Activated CD4-positive, CD25-positive, alpha-beta regulatory T cell (primary cell): ENCODE results near the gene MEX3D.
"Not testable (repeated sequence)": the region's sequence is repeated elsewhere in the genome, so short reads cannot be mapped to it uniquely, and the experiment has no call there.

Experiments used
- DNase-seq, 4 experiments: peaks; one replicate each; lab custom pipeline; 2025; lab: John Stamatoyannopoulos, UW

The MEX3D gene

DNA sequence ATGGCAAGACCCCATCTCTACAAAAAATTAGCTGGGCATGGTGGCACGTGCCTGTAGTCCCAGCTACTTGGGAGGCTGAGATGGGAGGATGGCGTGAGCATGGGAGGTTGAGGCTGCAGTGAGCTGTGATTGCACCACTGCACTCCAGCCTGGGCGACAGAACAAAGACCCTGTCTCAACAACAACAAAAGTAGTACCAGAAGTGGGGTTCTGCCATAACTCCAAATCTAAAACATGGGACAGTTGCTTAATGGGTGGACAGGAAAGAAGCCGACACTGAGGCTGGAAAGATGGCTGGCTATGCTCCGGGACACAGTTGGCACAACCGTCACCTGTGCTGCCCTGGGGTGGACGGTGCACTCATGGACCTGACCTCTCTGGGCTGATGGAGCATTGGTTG, 32.4 kb downstream of the MEX3D start:
- DNase-seq, result not testable (repeated sequence)

DNA sequence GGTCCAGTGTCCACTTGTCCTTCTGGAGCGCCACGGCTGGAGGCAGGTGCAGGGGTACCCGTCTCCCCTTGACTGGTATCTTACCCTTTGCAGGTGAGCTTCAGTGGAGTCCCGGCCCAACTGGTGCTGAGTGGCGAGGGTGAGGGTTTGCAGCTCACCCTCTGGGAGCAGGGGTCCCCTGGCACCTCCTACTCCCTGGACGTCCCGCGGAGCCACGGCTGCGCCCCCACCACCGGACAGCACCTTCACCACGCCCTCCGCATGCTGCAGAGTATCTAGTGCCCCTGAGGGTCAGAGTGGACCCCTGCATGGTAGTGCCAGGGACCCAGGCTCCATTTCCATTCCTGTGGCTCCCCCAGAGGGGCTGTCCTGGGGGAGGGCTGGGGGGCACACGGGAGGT, 33.2 kb downstream of the MEX3D start:
- DNase-seq, result no peak

DNA sequence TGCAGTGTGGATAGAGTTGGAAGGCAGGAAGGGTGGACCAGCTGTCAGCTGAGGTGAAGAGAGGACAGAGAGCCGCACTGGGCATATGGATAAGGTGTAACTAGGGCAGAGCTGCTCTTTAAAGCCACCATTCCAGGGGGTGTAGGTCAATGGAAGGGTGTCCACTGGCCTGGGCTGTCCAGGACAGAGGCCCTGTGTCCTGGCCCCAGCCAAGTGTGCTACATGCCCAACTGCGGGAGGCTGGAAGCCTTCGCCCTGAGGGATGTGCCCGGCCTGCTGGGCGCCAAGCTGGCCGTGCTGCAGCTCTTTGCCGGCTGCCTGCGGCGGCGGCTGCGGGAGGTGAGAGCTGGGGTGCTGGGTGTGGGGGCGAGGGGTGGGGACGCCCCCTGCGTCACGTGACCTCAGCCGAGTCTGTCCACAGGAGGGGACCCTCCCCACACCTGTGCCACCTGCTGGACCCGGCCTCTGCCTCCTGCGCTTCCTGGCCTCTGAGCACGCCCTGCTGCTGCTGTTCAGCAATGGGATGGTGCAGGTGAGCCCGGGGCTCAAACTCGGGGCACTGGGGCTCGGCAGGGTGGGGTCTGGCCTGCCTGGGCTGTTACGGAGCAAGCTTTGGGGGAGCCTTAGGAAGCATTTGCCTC, 34.5 kb downstream of the MEX3D start:
- no peak for DNase-seq

DNA sequence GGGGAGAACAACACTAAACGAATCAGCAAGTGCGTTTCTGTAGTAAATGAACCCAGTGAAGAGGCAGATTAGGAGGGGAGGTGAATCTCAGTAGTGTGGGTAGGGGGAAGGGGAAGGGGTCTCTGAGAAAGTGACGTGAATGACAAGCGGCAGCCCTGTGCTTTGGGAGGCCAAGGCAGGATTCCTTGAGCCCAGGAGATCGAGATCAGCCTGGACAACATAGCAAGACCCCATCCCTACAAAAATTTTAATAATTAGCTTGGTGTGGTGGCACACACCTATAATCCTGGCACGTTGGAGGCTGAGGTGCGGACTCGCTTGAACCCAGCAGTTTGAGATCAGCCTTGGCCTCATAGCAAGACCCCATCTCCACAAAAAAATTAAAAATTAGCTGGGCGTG, 36.1 kb downstream of the MEX3D start:
- DNase-seq, result no peak

DNA sequence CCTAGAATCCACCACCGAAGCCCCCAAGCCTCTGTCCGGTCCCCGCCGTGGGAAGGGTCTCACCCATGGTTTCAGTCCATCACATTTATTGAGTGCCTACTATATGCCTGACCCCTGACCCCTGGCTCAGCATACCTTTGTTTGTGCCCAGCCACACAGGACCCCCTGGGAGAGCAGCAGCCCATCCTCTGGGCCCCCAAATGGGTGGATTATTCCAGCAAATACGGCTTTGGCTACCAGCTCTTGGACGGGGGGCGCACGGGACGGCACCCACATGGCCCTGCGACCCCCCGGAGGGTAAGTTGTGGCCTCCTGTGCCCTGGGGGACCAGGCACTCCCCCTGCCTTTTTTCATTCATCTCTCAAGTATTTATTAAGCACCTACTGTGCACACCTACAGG, 36.5 kb downstream of the MEX3D start:
- no peak for DNase-seq

DNA sequence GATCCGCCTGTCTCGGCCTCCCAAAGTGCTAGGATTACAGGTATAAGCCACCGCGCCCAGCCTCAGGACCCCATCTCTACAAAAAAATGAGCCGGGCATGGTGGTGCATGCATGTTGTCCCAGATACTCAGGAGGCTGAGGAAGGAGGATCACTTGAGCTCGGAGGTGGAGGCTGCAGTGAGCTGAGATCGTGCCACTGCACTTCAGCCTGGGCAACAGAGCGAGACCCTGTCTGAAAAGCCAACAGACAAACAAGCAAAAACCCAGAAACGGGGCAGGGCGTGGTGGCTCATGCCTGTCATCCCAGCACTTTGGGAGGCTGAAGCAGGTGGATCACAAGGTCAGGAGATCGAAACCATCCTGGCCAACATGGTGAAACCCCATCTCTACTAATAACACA, 37.3 kb downstream of the MEX3D start:
- DNase-seq, result not testable (repeated sequence)

DNA sequence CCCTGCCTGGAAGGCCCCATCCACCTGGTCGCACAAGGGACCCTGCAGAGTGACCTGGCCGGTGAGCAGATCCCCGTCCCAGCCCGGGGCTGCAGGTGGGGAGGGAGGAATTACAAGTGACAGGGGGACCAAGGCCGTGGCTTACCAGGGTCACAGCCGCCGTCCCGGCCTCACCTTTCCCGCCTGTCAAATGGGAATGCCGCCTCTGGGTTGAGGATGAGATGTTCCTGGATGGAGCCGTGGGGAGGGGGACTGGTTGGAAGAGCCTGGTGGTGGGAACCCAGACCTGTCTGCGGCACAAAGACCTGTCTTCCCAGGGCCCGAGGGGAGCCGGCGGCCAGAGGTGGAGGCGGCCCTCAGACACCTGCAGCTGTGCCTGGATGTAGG, 38.7 kb downstream of the MEX3D start:
- no peak for DNase-seq

DNA sequence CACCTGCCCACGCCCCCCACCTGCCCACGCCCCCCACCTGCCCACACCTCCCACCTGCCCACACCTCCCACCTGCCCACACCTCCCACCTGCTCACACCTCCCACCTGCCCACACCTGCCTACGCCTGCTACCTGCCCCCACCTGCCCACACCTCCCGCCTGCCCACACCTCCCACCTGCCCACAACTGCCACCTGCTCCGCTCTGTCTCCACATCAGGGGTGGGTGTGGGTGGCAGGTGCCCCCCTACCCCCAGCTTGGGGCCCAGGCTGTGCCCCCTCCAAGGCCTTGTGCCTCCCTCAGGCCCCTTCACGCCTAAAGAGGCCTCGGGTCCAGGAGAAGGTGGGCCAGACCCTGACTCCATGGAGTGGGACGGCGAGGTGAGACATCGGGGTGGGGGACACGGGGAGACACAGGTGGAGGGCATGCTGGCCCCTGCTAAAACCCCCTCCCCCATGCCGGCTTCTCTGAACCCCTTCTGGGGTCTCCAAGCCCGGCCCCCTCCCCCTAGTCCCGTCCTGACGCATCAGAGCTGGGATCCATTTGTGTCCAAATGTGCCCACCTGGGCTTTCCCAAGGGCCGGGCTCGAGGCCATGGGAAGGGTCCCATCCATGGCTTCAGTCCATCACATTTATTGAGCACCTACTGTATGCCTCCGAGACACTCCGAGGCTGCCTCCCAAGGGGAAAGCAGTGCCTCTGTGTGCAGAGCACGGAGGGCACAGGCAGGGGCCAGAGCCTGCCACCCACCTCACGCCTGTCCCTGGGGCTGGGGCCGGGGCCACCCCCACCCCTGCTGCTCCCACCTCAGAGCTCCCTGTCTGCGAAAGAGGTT, 39.3 kb downstream of the MEX3D start:
- DNase-seq, result no peak

DNA sequence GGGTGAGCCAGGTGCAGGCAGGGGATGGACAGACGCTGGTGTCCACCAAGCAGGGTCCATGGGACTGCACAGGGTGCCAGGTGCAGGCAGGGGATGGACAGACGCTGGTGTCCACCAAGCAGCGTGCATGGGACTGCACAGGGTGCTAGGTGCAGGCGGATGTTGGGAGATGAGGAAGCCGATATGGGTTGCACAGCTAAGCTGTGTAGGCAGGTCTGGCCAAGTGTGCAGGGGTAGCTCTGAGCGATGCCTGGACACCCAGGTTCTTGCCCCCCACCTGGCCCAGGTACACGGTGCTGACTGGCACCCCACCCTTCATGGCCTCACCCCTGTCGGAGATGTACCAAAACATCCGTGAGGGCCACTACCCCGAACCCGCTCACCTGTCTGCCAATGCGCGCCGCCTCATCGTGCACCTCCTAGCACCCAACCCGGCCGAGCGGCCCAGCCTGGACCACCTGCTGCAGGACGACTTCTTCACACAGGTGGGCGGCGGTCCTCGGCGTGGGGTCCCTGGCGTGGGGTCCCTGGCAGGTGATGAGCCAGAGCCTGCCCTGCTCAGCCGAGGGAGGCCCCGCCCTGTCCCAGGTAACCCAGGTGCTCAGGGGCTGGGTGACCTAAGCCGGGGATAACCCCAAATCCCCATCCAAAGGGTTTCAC, 40.3 kb downstream of the MEX3D start:
- no peak for DNase-seq

DNA sequence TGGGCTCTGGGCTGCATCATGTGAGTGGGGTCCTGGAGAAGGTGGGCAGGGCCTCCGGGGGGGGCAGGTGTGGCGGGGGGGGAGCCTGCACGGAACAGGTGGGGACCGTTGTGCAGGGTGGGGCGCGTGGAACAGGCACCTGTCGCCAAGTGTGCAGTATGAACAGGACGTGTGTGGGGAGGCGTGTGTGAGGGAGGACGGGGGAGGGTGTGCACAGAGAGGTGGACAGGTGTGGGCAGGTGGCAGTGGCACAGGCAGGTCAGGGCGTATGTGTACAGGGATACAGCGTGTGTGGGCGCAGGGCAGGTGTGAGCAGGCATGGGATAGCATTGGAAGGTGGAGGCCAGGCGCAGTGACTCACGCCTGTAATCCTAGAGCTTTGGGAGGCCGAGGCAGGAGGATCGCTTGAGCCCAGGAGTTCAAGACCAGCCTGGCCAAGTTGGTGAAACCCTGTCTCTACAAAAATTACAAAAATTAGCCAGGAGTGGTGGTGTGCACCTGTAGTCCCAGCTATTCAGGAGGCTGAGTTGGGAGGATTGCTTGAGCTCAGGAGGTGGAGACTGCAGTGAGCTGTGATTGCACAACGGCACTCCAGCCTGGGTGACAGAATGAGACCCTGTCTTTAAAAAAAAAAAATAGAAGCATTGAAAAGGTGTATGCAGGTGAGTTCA, 41.0 kb downstream of the MEX3D start:
- DNase-seq, result no peak

DNA sequence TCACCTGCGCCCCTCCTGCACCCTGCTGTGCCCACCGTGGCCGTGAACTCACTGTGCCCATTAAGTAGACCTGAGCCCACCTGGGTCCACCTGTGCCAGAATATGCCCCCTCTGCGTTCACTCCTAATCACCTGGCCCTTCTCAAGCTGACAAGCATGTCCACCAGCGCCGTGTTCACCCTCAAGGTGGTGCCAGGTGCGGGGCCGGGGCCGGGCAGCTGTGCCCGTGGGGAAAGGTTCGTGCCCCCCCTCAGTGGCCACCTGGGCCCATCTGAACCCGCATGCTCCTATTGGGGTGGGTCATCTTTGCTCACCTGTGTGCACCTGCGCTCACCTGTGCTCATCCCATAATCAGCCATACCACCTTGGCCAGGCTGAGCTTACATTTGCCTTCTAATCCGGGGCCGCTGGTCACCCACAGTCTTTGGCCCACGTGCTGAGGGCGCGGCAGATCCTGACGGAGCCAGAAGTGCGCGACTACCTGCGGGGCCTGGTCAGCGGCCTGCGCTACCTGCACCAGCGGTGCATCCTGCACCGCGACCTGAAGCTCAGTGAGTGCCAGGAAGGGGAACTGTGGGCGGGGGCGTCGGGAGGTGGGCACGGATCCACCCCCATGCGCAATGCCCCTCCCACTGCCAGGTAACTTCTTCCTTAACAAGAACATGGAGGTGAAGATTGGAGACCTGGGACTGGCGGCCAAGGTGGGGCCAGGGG, 41.9 kb downstream of the MEX3D start:
- no peak for DNase-seq

DNA sequence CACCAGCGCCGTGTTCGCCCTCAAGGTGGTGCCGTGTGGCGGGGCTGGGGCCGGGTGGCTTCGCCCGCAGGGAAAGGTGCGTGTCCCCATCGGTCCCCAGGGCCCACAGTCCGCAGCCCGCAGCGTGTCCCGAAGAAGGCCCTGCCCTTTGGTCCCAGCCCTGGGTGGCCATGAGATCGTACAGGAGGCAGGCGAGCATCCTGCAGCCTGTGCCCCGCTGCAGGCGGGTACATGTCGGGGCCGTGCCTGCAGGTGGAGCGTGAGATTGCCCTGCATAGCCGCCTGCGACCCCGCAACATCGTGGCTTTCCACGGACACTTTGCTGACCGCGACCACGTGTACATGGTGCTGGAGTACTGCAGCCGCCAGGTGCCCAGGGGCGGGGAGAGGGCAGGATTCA, 42.8 kb downstream of the MEX3D start:
- no peak for DNase-seq

DNA sequence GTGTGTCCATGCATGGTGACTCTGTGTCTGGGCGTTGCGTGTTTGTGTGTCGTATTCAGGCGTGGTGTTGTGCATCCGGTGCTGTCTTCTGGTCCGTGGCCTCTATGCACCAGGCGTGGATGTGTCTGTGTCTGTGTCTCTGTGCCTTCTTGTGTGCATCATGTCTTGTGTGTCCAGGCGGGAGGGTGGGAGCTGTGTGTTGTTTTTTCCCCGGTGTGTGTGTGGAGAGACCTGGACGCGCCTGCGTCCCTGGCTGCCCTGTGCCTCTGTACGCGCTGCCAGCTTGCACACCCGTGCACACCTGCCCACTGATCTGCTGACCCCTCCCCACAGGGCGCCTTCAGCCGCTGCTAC, 43.2 kb downstream of the MEX3D start:
- DNase-seq, result no peak

DNA sequence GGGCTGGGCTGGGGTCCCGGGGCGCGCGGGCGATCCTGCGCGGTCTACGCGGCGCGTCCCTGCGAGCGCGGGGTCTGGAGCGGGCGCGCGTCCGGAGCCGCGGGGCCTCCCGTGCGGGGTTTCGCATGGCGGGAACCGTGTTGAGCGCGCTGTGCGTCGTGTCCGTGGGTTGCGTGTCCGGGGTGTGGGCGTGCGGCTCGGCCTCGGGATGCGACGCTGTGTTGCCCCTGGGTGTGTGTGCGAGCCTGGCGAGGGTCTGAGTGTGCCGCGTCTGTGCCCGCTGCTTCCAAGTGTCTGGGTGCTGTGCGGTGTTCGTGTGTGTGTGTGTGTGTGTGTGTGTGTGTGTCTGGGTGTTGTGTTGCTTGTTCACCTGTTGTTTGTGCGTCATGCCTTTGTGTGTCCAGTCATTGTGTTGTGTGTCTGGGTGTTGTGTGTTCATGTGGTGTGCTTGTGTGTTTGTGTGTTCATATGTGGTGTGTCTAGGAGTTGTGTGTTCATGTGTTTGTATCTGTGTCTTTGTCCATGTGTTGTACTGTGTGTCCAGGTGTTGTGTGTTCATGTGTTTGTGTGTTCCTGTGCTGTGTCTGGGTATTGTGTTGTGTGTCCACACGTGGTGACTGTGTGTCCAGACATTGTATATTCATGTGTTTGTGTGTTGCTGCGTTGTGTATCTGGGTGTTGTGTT, 43.7 kb downstream of the MEX3D start:
- DNase-seq, result no peak

DNA sequence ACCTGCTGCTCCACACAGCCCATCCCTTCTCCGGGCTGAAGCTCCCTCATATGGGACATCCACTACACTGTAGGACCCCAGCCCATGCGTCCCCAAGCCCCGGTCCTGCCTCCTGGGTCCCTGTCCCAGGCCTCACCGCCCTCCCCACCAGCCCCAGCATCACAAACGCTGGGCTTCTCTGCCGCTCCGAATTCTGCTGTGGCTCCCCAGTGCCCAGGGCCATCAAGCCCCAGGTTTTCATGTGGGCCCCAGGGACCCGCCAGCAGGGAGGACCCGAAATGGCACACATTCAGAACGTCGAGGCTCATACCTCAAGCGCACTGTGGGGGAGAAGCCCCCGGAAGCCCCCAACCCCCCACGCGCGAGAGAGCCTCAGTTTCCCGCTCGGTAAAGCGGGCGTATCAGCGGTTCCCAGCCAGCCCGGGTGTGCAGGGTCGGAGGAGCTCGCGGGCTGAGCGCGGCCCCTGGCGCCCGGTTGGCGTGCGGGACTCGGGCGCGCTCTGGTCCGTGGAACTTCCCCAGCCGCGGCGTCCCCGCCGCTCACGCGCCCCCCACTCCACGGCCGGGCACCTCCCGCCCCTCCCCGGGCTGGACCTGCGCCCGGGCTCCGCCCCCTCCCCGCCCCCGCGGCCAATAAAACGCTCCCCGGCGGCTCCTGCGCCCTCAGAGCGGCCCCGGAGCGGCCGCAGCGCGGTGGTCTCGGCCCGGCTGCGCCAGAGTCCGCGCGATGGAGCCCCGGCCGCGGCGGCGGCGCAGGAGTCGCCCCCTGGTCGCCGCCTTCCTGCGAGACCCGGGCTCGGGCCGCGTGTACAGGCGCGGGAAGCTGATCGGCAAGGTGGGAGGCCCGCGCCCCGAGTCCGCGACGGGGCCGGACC, 44.5 kb downstream of the MEX3D start, which contains the start of gene PLK5:
Gene PLK5 (plus strand): TSS at position 666 of the 875 bp plus-strand sequence. CDS start 2,920 bp downstream, outside the sequence.
- no peak for DNase-seq

DNA sequence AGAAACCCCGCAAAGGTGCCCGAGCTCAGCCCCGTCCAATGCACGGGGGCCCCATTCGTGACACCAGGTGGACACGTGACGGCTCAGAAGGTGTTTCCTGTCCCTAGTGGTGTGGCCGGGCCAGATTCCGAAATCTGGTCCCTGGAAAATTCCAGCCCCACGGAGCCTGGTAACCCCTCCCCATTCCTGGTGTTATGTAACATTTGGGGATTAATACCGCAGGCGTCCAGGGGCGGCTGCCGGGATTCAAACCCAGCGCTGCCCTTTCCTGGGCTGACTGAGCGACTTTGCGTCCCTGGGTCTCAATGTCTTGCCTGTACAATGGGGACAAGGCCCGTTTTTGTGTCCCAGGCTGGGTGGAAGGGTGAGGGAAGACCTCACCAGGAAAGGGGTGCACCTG, 45.3 kb downstream of the MEX3D start:
- no peak for DNase-seq

DNA sequence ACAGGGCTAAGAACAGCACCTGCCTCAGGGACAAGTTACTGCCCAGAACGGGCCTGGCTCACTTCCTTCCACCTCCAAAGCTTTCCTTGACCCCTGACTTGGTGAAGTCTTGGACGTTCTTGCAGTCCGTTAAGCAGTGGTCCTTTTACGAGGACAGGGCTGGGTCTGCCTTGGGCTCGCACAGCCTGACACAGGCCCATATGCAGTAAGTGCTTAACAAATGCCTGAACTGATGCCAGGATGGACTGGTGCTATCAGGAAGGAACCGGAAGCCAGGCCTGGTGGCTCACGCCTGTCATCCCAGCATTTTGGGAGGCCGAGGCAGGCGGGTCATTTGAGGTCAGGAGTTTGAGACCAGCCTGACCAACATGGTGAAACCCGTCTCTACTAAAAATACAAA, 46.1 kb downstream of the MEX3D start:
- DNase-seq, result no peak

DNA sequence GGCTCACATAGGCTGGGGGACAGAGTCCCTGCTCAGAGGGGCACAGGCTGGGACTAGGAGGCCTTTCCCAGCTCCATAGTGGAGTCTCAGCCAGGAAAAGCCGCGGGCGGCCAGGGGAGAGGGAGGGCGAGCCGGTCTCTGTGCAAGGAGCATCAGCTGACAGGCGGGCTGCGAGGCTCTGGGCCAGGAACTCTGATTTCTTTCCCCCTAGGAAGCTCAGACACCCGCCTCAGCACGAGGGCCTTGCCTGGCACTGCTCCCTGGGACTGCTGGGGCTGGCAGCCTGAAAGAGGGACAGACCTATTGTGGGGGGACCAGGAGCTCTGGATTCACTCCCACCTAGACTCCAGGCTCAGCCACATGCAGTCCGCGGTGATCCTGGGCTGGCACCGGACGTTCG, 46.5 kb downstream of the MEX3D start:
- DNase-seq, result no peak

DNA sequence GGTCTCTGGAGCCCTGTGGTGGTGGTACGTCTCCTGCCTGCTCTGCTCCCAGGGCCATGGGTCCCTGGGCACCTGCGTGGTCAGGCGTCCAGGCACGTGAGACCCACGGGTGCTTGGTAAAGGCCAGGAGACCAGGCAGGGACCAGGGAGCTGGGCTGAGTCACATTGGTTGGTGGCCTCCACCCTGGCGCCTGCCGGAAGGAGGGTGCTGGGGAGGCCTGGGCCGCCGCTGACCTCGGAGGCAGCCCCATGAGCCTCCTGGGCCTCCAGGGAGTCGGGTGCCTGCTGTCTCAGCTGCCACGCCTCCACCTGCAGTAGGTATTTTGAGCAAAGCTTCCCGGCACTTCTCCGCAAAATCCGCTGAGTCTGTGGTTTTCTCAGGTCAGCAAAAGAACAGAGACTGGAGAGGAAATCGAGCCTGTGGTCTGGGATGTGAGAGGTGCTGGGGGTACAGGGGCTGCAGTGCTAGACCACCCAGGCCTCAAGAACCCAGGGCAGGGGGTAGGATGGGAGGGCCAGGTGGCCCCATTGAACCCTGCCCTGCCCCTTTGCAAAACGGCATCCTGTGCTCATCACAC, 47.8 kb downstream of the MEX3D start:
- DNase-seq, result no peak

DNA sequence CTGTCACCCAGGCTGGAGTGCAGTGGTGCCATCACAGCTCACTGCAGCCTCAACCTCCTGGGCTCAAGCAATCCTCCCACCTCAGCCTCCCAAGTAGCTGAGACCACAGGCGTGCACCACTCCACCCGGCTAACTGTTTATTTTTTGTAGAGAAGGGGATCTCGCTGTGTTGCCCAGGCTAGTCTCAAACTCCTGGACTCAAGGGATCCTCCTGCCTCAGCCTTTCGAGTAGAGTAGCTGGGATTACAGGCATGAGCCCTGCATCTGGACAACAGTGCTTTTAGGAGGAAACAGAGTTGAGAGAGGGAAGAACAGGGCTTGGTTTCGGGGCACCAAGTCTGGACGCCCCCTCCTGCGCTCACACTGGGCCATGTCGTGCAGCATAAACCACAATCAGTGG, 48.3 kb downstream of the MEX3D start:
- not testable (repeated sequence) for DNase-seq
